ENCODE measurements around the gene ZNF507. TPM values are rescaled to one million over a fixed set of nuclear protein-coding genes. Genes with fewer than 3 reads are reported as not detected.

Gene ZNF507
- total and polyA plus RNA-seq, 9 donors = 11.1 to 17.2 (median 14.4) TPM

DNA sequence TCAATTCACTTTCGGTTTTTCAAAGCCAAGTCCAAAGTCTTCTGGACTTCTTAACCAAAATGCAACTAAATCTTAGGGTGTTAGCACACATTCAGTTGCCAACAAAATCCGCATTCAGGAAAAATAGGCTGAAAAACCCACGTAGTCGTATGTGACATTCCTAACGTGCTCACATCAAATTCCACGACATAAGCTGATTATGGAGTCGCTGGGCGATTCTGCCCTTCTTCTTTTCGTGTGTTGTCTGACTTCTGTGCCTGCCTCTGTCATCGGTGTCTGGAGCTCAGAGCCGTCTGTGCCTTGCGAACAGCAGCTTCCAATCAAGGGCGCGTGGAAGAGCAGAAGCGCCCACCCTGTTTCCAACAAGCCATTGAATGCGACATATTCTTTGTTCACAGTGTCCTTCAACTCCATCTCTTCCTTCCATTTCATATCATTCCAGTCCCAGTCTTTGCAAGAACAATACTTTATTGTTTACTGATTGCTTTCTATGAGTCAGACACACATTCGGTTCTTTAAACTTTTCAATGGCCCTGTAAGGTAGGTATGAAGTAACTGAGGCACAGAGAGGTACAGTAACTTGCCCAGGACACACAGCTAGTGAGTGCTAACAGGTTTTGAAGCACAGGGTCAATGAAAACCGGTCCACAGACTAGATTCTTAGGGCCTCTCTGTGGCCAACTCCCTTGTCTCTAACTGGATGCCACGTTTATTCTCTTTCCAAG, 8.2 kb upstream of the ZNF507 start:
- DNase-seq = no peak
- H3K9me3 ChIP-seq (replicated peaks; ENCODE audit: control insufficient read depth, low read depth, low read length) = no peaks in the 10 kb centered on the region
- H3K4me1 ChIP-seq (ENCODE audit: control insufficient read depth, insufficient read depth, low read length) = no peaks in the 10 kb centered on the region
- H3K36me3 ChIP-seq (ENCODE audit: control insufficient read depth, insufficient read depth, low read length) = no peaks in the 10 kb centered on the region
- 74% methylated on average over 18 of the region's 19 CpGs for WGBS (ENCODE audit: insufficient coverage)
- H3K27me3 ChIP-seq (ENCODE audit: control insufficient read depth, insufficient read depth, low read length) = no peaks in the 10 kb centered on the region
- H3K27ac ChIP-seq (ENCODE audit: low read length) = no peak overlapping the region
- no peak overlapping the region for H3K4me3 ChIP-seq (ENCODE audit: low read length)

- Histone ChIP-seq H3K4me1 (ENCODE audit: control insufficient read depth, insufficient read depth, low read length) (no peaks in the 10 kb centered on the region), H3K36me3 (ENCODE audit: control insufficient read depth, insufficient read depth, low read length) (no peaks in the 10 kb centered on the region), H3K27me3 (ENCODE audit: control insufficient read depth, insufficient read depth, low read length) (peaks cover 4% of the 10 kb centered on the region), H3K27ac (ENCODE audit: low read length) (no peak overlapping the region), H3K4me3 (ENCODE audit: low read length) (no peak overlapping the region), H3K9me3 (replicated peaks; ENCODE audit: control insufficient read depth, low read depth, low read length) (no peaks in the 10 kb centered on the region)
- DNase-seq = no peak
- WGBS (ENCODE audit: insufficient coverage) = 100% methylated on average over 1 of the region's 2 CpGs
Observed at GRCh38 chr19:32339423-32339822, 6.0 kb upstream of the ZNF507 start.

GRCh38 chr19:32339988-32340874, 5.2 kb upstream of the ZNF507 start:
- WGBS (ENCODE audit: insufficient coverage) = 60% methylated on average over 16 of the region's 18 CpGs
- Histone ChIP-seq H3K4me1 (ENCODE audit: control insufficient read depth, insufficient read depth, low read length) (no peaks in the 10 kb centered on the region), H3K27ac (ENCODE audit: low read length) (no peak overlapping the region), H3K27me3 (ENCODE audit: control insufficient read depth, insufficient read depth, low read length) (peaks cover 6% of the 10 kb centered on the region), H3K36me3 (ENCODE audit: control insufficient read depth, insufficient read depth, low read length) (no peaks in the 10 kb centered on the region), H3K9me3 (replicated peaks; ENCODE audit: control insufficient read depth, low read depth, low read length) (no peaks in the 10 kb centered on the region), H3K4me3 (ENCODE audit: low read length) (no peak overlapping the region)
- DNase-seq = peak; percentile 39

GRCh38 chr19:32342695-32343094, 2.7 kb upstream of the ZNF507 start:
- no peaks in the 10 kb centered on the region for H3K36me3 ChIP-seq (ENCODE audit: control insufficient read depth, insufficient read depth, low read length)
- no peak overlapping the region for H3K4me3 ChIP-seq (ENCODE audit: low read length)
- no peaks in the 10 kb centered on the region for H3K9me3 ChIP-seq (replicated peaks; ENCODE audit: control insufficient read depth, low read depth, low read length)
- peaks cover 6% of the 10 kb centered on the region for H3K27me3 ChIP-seq (ENCODE audit: control insufficient read depth, insufficient read depth, low read length)
- no peak for DNase-seq
- peaks cover 4% of the 10 kb centered on the region for H3K4me1 ChIP-seq (ENCODE audit: control insufficient read depth, insufficient read depth, low read length)
- no peak overlapping the region for H3K27ac ChIP-seq (ENCODE audit: low read length)
- no CpG with 5 or more reads among the region's 2 CpGs for WGBS (ENCODE audit: insufficient coverage)

DNA sequence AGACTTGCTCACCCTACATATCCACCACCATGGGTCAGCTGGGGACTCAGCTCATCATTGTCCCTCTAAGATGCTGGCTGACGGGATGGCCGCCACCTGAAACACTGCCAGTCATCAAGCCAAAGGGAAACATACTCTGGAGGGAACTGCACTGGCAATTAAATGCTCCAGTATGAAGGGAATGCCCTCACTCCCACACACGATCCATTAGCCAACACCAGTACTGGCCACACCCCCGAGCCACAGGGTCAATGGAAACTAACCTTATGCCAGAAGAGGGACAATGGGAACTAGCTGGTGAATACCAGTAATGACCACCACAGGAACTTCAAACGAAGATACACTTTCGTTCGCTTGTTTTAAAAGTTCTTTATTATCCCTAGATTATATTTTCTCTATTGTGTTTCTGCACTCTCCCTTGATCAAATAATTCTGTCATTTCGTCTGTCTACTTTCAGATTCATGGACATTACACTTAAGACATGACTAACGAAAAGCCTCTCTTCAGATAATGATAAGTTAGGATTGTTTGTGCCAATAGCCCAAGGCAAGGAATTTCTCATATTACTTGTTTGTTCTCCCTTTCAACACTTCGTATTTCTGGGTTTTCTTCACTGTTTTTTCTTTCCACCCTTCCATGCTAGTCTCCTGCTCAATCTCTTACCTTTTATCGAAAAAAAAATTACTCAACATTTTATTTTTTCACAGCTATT, 1.7 kb upstream of the ZNF507 start:
- Histone ChIP-seq H3K9me3 (replicated peaks; ENCODE audit: control insufficient read depth, low read depth, low read length) (no peaks in the 10 kb centered on the region), H3K4me1 (ENCODE audit: control insufficient read depth, insufficient read depth, low read length) (peaks cover 4% of the 10 kb centered on the region), H3K36me3 (ENCODE audit: control insufficient read depth, insufficient read depth, low read length) (peaks cover 2% of the 10 kb centered on the region), H3K27ac (ENCODE audit: low read length) (no peak overlapping the region), H3K27me3 (ENCODE audit: control insufficient read depth, insufficient read depth, low read length) (peaks cover 6% of the 10 kb centered on the region), H3K4me3 (ENCODE audit: low read length) (no peak overlapping the region)
- WGBS (ENCODE audit: insufficient coverage) = no CpG with 5 or more reads among the region's 11 CpGs
- no peak for DNase-seq

DNA sequence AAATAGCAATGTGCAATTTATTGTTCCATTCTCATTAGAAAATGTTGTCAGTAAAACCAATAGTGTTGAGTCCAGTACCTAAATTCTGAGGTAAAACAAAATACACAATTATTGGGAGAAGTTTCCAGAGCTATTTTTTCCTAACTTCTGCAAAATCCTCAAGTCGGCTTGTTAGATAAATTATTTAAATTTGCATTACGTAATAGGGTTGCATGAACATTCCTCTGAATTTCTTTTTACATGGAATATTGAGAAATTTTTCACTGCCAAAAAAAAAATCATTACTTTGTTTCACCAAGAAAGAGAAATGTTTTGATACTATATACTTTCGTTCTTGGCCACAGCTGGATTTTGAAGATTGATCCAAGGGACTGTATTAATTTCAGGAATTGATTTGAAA, 1.5 kb downstream of the ZNF507 start:
- Histone ChIP-seq H3K4me1 (ENCODE audit: control insufficient read depth, insufficient read depth, low read length) (peaks cover 4% of the 10 kb centered on the region), H3K36me3 (ENCODE audit: control insufficient read depth, insufficient read depth, low read length) (peaks cover 10% of the 10 kb centered on the region), H3K27ac (ENCODE audit: low read length) (no peak overlapping the region), H3K27me3 (ENCODE audit: control insufficient read depth, insufficient read depth, low read length) (peaks cover 6% of the 10 kb centered on the region), H3K9me3 (replicated peaks; ENCODE audit: control insufficient read depth, low read depth, low read length) (no peaks in the 10 kb centered on the region), H3K4me3 (ENCODE audit: low read length) (no peak overlapping the region)
- WGBS (ENCODE audit: insufficient coverage) = no CpG with 5 or more reads among the region's 3 CpGs
- no peak for DNase-seq

- Histone ChIP-seq H3K27me3 (ENCODE audit: control insufficient read depth, insufficient read depth, low read length) (peaks cover 6% of the 10 kb centered on the region), H3K36me3 (ENCODE audit: control insufficient read depth, insufficient read depth, low read length) (peaks cover 10% of the 10 kb centered on the region), H3K9me3 (replicated peaks; ENCODE audit: control insufficient read depth, low read depth, low read length) (no peaks in the 10 kb centered on the region), H3K4me1 (ENCODE audit: control insufficient read depth, insufficient read depth, low read length) (peaks cover 4% of the 10 kb centered on the region), H3K4me3 (ENCODE audit: low read length) (no peak overlapping the region), H3K27ac (ENCODE audit: low read length) (no peak overlapping the region)
- DNase-seq = no peak
Observed at GRCh38 chr19:32347573-32347972, 2.2 kb downstream of the ZNF507 start.

DNA sequence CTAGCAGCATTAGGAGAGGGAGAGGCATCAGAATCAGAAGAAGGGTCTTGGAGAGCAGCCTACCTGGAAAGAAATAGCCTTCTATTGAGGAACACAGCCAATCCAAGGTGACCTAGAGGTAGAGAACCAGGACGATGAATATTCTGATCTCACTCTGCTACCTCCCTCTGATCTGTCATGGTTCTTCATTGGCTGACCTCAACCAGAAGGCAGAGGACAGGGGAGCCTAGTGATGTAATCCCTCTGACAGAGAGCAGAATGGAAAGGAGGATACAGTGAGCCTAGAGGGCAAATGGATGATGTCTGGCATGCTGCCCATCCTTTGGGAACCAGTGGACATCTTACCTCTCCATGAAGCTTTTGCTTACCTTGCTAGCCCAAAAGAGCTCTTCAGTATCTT, 3.6 kb downstream of the ZNF507 start:
- Histone ChIP-seq H3K9me3 (replicated peaks; ENCODE audit: control insufficient read depth, low read depth, low read length) (no peaks in the 10 kb centered on the region), H3K4me1 (ENCODE audit: control insufficient read depth, insufficient read depth, low read length) (peaks cover 4% of the 10 kb centered on the region), H3K27me3 (ENCODE audit: control insufficient read depth, insufficient read depth, low read length) (peaks cover 2% of the 10 kb centered on the region), H3K36me3 (ENCODE audit: control insufficient read depth, insufficient read depth, low read length) (peaks cover 23% of the 10 kb centered on the region), H3K27ac (ENCODE audit: low read length) (no peak overlapping the region), H3K4me3 (ENCODE audit: low read length) (no peak overlapping the region)
- no CpG with 5 or more reads among the region's 1 CpG for WGBS (ENCODE audit: insufficient coverage)
- no peak for DNase-seq

DNA sequence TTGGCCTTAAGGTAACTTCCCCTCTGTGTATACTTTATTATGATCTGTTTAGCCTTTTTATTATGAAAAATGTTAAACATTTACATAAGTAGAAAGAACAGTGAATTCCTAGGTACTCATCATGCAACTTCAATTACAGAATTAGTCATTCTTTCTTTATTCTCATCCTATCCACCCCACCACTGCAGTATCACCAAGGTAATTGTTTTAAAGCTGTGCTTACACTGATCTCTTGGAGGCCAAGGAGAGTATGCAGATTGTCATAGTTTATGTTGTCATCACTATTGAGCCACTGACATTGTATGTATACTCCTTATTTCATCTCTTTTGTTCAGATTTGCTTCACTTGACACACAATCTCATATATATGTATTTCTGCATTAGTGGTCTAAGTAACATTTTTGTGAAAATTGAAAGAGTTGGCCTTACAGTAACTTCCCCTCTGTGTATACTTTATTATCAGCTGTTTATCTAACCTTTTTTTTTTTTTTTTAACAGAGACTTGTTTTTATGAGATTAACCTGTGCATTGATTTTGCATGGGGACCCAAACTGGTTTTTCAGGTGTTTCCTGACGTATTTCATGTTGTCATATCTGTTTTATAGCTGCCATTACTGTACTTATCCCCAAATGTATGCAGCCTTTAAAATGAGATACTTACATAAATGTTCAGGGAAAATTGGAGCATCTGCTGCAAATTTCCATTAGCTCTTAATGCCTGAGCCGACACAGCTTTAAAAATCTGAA, 4.5 kb downstream of the ZNF507 start:
- H3K9me3 ChIP-seq (replicated peaks; ENCODE audit: control insufficient read depth, low read depth, low read length) = no peaks in the 10 kb centered on the region
- peaks cover 4% of the 10 kb centered on the region for H3K4me1 ChIP-seq (ENCODE audit: control insufficient read depth, insufficient read depth, low read length)
- peaks cover 1% of the 10 kb centered on the region for H3K27me3 ChIP-seq (ENCODE audit: control insufficient read depth, insufficient read depth, low read length)
- H3K27ac ChIP-seq (ENCODE audit: low read length) = no peak overlapping the region
- DNase-seq = no peak
- no CpG with 5 or more reads among the region's 2 CpGs for WGBS (ENCODE audit: insufficient coverage)
- H3K36me3 ChIP-seq (ENCODE audit: control insufficient read depth, insufficient read depth, low read length) = peaks cover 32% of the 10 kb centered on the region
- H3K4me3 ChIP-seq (ENCODE audit: low read length) = no peak overlapping the region
